Kidney (tissue), 14 donors: ENCODE measurements around the gene RASGRP2. TPM values are rescaled to one million over a fixed set of nuclear protein-coding genes. Genes with fewer than 3 reads are reported as not detected.

ENCODE experiments used
- DNase-seq, 5 donors: peaks; one replicate each; pipeline ENCODE4 v3.0.0-alpha.2; 2013 to 2020
- FAIRE-seq: peaks from 2 replicates; lab custom pipeline; 2012; peaks lifted over from hg19 to GRCh38; lab: Jason Lieb, UNC
- H3K27ac ChIP-seq, 2 donors: one replicate each; pipeline ENCODE4 v1.7.0; 2013; ENCODE audit warnings: low read depth in 2 of 2, low read length in 2 of 2, inconsistent platforms in 1 of 2
- H3K27me3 ChIP-seq: one replicate; pipeline ENCODE4 v1.7.1; 2013; ENCODE audit warnings: low read length, inconsistent platforms; ENCODE audit not compliant: control insufficient read depth, insufficient read depth
- H3K36me3 ChIP-seq, 3 donors: one replicate each; pipeline versions ENCODE4 v1.7.0 to v1.7.1; 2013; ENCODE audit warnings: low read length in 3 of 3, control low read depth in 1 of 3, inconsistent platforms in 1 of 3; ENCODE audit not compliant: insufficient read depth in 3 of 3, control insufficient read depth in 2 of 3
- H3K4me1 ChIP-seq, 3 donors: one replicate each; pipeline versions ENCODE4 v1.7.0 to v1.7.1; 2013; ENCODE audit warnings: low read length in 3 of 3, inconsistent platforms in 1 of 3, low read depth in 1 of 3; ENCODE audit not compliant: control insufficient read depth in 2 of 3, insufficient read depth in 2 of 3
- H3K4me3 ChIP-seq, 3 donors: one replicate each; pipeline versions ENCODE4 v1.7.0 to v1.8.1; 2013; ENCODE audit warnings: low read length in 3 of 3, control low read depth in 1 of 3, inconsistent platforms in 1 of 3
- H3K9ac ChIP-seq, 3 donors: one replicate each; pipeline versions ENCODE4 v1.7.0 to v1.7.1; 2013; ENCODE audit warnings: low read length in 3 of 3, control low read depth in 1 of 3, inconsistent platforms in 1 of 3
- H3K9me3 ChIP-seq, 3 donors: one replicate each; pipeline versions ENCODE4 v1.7.0 to v1.7.1; 2013; ENCODE audit warnings: low read length in 3 of 3, control low read depth in 1 of 3, inconsistent platforms in 1 of 3; ENCODE audit not compliant: control insufficient read depth in 2 of 3, insufficient read depth in 1 of 3
- intact Hi-C: fragments of 100-400 bp; cut with DNase I; formaldehyde crosslinking; loops from one replicate; pipeline ENCODE4 v1.11.1; 2022
- polyA plus RNA-seq: library from polyadenylated mRNA; stranded (reverse); fragments of 350-450 nt; fragmentation: Illumina TruSeq; extraction: RNeasy Lipid Tissue Mini Kit (QIAGEN cat#74804); gene quantifications from one replicate; pipeline ENCODE4 v1.2.3, GENCODE V29; 2014; ENCODE audit warnings: low read depth, low replicate concordance; ENCODE audit not compliant: insufficient read depth
- total RNA-seq: library from RNA; stranded (reverse); fragmentation: NEBNext Ultra II Directional; extraction: Animal tissue kit (Norgen Biotek cat#: 25700); gene quantifications from one replicate; pipeline ENCODE4 v1.2.1, GENCODE V29; 2021
- TF ChIP-seq, protein P1 (sequence below): IDR thresholded peaks from 3 replicates; pipeline ENCODE4 v1.5.1; 2012; ENCODE audit warnings: mild to moderate bottlenecking, moderate library complexity, borderline replicate concordance; ENCODE audit not compliant: insufficient read depth; ENCODE audit errors: extremely low read depth
- donor health status: control.
- donor health status: control.
- donor health status: control.
- donor health status: control.
- donor health status: control.
- donor health status: DM: yes; HTN: yes; CAD: no.
- donor health status: Normal renal cell carcinoma (clear cell type).

Gene RASGRP2
- total and polyA plus RNA-seq, 2 donors from 2014 or later = 14.1 to 42.6 TPM

DNA sequence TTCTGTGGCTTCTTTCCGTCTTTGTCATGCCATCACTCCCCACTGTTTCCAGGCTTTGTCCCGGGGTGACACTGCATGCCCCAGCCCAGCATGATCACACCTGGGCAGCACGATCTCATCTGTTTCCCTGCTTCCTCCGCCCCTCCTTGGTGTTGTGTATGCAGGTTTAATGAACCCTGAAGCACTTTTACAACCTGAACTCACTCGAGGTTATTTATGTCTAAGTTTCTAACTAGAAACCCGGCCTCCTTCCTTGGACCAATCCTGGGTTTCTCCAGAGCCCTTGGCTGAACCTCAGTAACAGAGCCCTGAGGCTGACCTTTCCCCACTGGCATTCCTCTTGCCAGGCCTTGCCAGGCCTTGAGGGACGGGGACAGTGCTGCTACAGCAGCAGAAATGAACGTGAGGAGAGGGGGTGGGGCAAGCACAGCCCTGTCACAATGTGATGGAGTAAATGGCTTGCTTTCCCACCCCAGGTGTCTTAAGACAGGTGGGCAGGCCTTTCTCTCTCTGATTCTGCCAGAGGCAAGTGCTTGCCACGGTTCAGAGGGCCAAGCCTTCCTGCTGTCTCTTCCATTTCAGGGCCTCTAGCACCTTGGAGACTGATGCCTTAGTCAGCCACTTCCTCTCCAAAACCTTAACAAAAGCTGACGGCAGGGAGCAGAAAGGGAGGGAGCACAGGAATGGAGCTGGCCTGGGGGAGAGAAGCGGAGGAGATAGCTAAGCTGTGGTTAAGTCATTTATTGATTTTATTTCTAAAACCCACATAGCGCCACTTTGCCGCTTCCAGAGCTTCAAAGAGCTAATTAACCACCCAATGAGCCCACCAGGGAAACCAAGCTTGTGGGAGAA, 19.0 kb upstream of the RASGRP2 start:
- intact Hi-C loops = no loop called here
- Histone ChIP-seq H3K4me1 (peaks cover 3 to 52% (median 30%) of the 10 kb centered on the region in 3 donors), H3K9ac (peak overlapping the region in 2 of 3 donors; percentile 17 to 31), H3K27ac (peak overlapping the region; percentile 59 to 65), H3K4me3 (no peak overlapping the region), H3K36me3 (peaks cover 9 to 34% (median 27%) of the 10 kb centered on the region in 3 donors), H3K27me3 (no peaks in the 10 kb centered on the region), H3K9me3 (no peaks in the 10 kb centered on the region)
- FAIRE-seq = no peak
- peak; percentile 82 to 97 (median 91) for DNase-seq
- TF ChIP-seq, protein P1, sequence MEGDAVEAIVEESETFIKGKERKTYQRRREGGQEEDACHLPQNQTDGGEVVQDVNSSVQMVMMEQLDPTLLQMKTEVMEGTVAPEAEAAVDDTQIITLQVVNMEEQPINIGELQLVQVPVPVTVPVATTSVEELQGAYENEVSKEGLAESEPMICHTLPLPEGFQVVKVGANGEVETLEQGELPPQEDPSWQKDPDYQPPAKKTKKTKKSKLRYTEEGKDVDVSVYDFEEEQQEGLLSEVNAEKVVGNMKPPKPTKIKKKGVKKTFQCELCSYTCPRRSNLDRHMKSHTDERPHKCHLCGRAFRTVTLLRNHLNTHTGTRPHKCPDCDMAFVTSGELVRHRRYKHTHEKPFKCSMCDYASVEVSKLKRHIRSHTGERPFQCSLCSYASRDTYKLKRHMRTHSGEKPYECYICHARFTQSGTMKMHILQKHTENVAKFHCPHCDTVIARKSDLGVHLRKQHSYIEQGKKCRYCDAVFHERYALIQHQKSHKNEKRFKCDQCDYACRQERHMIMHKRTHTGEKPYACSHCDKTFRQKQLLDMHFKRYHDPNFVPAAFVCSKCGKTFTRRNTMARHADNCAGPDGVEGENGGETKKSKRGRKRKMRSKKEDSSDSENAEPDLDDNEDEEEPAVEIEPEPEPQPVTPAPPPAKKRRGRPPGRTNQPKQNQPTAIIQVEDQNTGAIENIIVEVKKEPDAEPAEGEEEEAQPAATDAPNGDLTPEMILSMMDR = no peak

DNA sequence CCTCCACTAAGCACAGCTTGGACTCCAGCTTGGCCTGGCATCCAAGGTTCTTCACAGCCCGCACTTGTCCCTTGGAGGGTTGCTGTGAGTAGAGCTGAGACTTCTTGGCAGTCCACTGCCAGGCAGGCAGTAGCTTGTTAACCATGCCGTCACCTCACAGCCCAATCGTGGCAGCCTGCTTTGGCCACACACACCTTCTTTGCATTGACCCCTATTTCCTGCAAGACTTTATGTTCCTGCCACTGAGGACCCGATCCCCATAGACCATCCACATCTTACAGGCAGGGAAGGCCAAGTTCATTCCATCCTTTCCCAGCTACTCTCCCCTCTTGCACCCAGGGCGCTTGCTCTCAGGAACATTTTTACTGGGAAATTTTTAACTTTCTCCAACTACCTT, 18.3 kb upstream of the RASGRP2 start:
- H3K27me3 ChIP-seq = no peaks in the 10 kb centered on the region
- intact Hi-C loops = no loop called here
- no peak overlapping the region for H3K4me3 ChIP-seq
- TF ChIP-seq, protein P1 = no peak
- H3K4me1 ChIP-seq = peaks cover 3 to 48% (median 30%) of the 10 kb centered on the region in 3 donors
- no peaks in the 10 kb centered on the region for H3K9me3 ChIP-seq
- H3K27ac ChIP-seq = peak overlapping the region; percentile 45 to 65
- H3K9ac ChIP-seq = no peak overlapping the region
- FAIRE-seq (no peak), DNase-seq (peak in 2 of 5 donors; percentile 48 to 65)
- H3K36me3 ChIP-seq = peaks cover 8 to 27% (median 21%) of the 10 kb centered on the region in 3 donors

DNA sequence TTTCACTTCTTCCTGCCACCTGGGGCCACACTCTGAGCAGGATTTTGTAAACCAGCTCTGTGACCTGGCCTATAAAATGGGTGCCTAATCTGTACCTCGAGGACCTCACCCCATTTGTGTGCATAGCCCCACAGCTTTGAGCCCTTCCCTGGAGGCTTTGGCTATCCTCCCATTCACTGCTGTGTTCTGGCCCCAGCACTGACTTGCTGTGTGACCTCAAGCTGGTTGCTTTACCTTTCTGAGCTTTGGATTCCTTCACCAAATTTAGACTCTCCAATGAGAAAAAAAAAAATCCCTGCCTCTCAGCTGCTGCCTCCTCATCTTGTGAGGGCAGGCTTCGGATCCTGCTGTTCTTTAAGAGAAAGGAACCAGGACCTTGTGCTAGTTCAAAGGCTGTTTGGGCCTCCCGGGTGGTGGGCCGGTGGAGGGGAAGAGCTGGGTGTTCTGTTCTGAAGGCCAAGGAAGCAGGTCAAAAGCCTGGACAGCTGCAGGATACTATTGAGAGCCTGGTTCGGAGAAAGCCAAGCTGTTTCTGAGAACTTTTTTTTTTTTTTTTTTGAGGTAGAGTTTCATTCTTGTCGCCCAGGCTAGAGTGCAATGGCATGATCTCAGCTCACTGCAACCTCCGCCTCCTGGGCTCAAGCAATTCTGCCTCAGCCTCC, 16.9 kb upstream of the RASGRP2 start:
- DNase-seq (peak in 2 of 5 donors; percentile 9 to 34), FAIRE-seq (no peak)
- Histone ChIP-seq H3K9ac (no peak overlapping the region), H3K4me3 (no peak overlapping the region), H3K9me3 (no peaks in the 10 kb centered on the region), H3K27ac (no peak overlapping the region), H3K27me3 (no peaks in the 10 kb centered on the region), H3K36me3 (peaks cover 5 to 19% (median 15%) of the 10 kb centered on the region in 3 donors), H3K4me1 (peaks cover 3 to 48% (median 30%) of the 10 kb centered on the region in 3 donors)
- TF ChIP-seq, protein P1 = no peak
- intact Hi-C loops = no loop called here
